Measurements from ENCODE around the gene ZNF439.
"Not testable (repeated sequence)": the region's sequence is repeated elsewhere in the genome, so short reads cannot be mapped to it uniquely, and the experiment has no call there.

The ZNF439 gene

DNA sequence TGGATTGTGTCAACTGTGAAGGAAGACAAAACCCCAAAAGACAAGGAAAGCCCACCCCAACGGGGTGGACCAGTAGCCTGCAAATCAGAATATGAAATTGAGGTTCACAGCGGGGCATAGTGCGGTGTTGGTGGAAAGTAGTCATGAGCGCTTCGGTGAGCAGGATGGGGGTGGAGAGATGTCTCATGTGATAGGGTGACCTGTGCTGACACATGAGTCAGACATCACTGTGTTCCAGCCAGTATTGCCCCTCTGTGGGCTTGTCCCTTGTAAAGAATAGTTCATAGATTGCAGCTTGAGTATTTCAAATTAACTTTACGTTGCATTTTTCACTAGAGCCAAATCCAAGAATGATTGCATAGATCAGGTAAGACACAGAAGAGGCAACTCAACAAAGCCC is 46.3 kb downstream of the ZNF439 start:
- H3K36me3 ChIP-seq (ENCODE audit: control insufficient read depth, insufficient read depth, low read length) = no peaks in the 10 kb centered on the region
- DNase-seq (ENCODE audit: extremely low read depth, insufficient read length) = no peak
- no peaks in the 10 kb centered on the region for H3K27me3 ChIP-seq (replicated peaks; ENCODE audit: control insufficient read depth, insufficient read depth, low read length)
- TF ChIP-seq, protein P1, sequence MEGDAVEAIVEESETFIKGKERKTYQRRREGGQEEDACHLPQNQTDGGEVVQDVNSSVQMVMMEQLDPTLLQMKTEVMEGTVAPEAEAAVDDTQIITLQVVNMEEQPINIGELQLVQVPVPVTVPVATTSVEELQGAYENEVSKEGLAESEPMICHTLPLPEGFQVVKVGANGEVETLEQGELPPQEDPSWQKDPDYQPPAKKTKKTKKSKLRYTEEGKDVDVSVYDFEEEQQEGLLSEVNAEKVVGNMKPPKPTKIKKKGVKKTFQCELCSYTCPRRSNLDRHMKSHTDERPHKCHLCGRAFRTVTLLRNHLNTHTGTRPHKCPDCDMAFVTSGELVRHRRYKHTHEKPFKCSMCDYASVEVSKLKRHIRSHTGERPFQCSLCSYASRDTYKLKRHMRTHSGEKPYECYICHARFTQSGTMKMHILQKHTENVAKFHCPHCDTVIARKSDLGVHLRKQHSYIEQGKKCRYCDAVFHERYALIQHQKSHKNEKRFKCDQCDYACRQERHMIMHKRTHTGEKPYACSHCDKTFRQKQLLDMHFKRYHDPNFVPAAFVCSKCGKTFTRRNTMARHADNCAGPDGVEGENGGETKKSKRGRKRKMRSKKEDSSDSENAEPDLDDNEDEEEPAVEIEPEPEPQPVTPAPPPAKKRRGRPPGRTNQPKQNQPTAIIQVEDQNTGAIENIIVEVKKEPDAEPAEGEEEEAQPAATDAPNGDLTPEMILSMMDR (IDR thresholded peaks at IDR 0.05; ENCODE audit: insufficient read depth, low read length, poor library complexity, severe bottlenecking) = no peak
- H3K4me3 ChIP-seq (replicated peaks; ENCODE audit: low read depth, low read length) = no peak overlapping the region

DNA sequence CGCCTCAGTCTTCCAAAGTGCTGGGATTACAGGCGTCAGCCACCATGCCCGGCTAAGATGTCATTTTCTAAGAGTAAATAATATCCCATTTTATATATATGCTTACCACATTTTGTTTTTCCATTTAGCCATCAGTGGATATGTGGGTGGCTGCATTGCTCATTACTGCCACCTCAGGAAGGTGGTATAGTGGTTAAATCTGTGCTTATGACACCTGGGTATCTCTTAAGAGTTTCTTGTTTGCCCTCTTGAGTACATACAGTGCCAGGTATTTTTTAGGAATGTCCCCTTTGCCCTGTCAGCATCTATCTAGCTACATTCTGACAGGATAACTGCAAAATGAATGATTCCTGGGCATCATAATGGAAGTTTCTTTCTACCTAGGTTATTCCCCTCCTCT is 53.7 kb downstream of the ZNF439 start:
- no peak overlapping the region for H3K4me3 ChIP-seq (replicated peaks; ENCODE audit: low read depth, low read length)
- DNase-seq (ENCODE audit: extremely low read depth, insufficient read length) = no peak
- H3K27me3 ChIP-seq (replicated peaks; ENCODE audit: control insufficient read depth, insufficient read depth, low read length) = no peaks in the 10 kb centered on the region
- TF ChIP-seq, protein P1 (IDR thresholded peaks at IDR 0.05; ENCODE audit: insufficient read depth, low read length, poor library complexity, severe bottlenecking) = no peak
- no peaks in the 10 kb centered on the region for H3K36me3 ChIP-seq (ENCODE audit: control insufficient read depth, insufficient read depth, low read length)

DNA sequence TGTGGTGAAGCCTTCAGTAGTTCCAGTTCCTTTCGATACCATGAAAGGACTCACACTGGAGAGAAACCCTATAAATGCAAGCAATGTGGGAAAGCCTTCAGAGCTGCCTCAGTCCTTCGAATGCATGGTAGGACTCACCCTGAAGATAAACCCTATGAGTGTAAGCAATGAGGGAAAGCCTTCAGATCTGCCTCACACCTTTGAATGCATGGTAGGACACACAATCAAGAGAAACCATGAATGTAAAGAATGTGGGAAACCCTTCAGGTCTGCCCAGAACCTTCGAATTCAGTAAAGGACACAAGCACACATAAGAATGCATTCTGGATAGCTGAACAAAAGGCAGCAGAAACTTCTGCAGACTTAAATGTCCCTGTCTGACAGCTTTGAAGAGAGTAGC is 57.4 kb downstream of the ZNF439 start:
- Histone ChIP-seq H3K4me3 (replicated peaks; ENCODE audit: low read depth, low read length) (no peak overlapping the region), H3K36me3 (ENCODE audit: control insufficient read depth, insufficient read depth, low read length) (no peaks in the 10 kb centered on the region), H3K27me3 (replicated peaks; ENCODE audit: control insufficient read depth, insufficient read depth, low read length) (no peaks in the 10 kb centered on the region)
- DNase-seq (ENCODE audit: extremely low read depth, insufficient read length) = no peak
- TF ChIP-seq, protein P1 (IDR thresholded peaks at IDR 0.05; ENCODE audit: insufficient read depth, low read length, poor library complexity, severe bottlenecking) = no peak

DNA sequence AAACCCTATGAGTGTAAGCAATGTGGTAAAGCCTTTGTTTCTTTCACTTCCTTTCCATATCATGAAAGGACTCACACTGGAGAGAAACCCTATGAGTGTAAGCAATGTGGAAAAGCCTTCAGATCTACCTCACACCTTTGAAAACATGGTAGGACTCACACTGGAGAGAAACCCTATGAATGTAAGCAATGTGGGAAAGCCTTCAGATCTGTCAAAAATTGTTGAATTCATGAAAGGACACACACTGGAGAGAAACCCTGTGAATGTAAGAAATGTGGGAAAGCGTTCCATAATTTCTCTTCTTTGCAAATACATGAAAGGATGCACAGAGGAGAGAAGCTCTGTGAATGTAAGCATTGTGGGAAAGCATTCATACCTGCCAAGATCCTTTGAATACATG is 63.4 kb downstream of the ZNF439 start:
- H3K4me3 ChIP-seq (replicated peaks; ENCODE audit: low read depth, low read length); H3K36me3 ChIP-seq (ENCODE audit: control insufficient read depth, insufficient read depth, low read length); H3K27me3 ChIP-seq (replicated peaks; ENCODE audit: control insufficient read depth, insufficient read depth, low read length); DNase-seq (ENCODE audit: extremely low read depth, insufficient read length): not testable (repeated sequence)

DNA sequence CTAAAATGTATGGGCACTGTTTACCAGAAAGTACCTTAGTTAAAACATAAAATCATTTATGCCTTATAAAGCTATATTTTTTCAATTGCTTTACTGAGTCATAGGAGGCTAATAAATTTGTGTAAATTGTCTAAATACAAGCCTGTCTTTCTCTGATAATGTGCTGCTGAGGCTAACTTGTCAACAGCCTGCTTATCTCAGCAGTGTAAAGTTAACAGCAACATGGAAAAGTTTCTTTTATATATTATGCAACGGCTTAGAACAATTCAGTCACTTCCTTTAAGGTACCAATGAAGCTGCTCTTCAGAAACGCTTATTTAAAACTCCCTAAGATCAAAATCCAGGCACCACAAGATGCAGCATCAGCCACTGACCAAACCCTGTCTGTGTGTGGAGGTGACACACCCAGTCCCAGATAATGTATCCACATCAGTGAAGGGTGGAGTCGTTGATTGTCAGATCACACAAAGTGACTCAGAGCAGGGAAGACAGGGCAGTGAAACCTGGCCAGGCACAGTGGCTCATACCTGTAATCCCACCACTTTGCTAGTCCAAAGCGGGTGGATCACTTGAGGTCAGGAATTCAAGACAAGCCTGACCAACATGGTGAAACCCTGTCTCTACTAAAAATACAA is 66.0 kb downstream of the ZNF439 start:
- not testable (repeated sequence) for DNase-seq (ENCODE audit: extremely low read depth, insufficient read length); H3K36me3 ChIP-seq (ENCODE audit: control insufficient read depth, insufficient read depth, low read length); H3K4me3 ChIP-seq (replicated peaks; ENCODE audit: low read depth, low read length); H3K27me3 ChIP-seq (replicated peaks; ENCODE audit: control insufficient read depth, insufficient read depth, low read length)
